NCI-H524 (cell line): ENCODE results near the gene KRTAP5-3.

ENCODE experiments used
- DNase-seq, 2 experiments: peaks; one replicate each; lab custom pipeline; 2025; lab: John Stamatoyannopoulos, UW

The KRTAP5-3 gene

GRCh38 chr11:1643146-1643690 lies 35.0 kb upstream of the KRTAP5-3 start:
- DNase-seq: no peak

- DNase-seq: no peak
These were observed 34.3 kb upstream of the KRTAP5-3 start for GRCh38 chr11:1642288-1643145.

DNA sequence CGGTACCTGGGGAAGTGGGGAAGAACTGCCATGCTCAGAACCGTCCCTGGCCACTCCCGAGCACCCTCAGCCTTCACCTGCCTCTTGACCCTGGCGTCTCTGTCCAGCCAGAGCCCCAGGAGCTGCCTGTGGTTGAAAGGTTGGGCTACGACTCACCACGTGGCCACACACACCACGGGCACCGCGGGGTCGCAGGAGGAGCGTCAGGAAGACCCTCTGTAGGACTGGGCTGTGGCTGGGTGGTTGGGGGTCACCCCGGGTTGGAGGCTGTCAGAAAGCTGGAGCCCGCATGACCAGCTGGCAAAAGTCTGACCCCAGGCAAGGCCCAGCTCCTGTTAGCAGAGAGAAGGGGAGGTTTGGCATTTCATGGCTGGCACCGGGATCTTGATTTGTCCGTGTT lies 32.8 kb upstream of the KRTAP5-3 start:
- no peak for DNase-seq

DNA sequence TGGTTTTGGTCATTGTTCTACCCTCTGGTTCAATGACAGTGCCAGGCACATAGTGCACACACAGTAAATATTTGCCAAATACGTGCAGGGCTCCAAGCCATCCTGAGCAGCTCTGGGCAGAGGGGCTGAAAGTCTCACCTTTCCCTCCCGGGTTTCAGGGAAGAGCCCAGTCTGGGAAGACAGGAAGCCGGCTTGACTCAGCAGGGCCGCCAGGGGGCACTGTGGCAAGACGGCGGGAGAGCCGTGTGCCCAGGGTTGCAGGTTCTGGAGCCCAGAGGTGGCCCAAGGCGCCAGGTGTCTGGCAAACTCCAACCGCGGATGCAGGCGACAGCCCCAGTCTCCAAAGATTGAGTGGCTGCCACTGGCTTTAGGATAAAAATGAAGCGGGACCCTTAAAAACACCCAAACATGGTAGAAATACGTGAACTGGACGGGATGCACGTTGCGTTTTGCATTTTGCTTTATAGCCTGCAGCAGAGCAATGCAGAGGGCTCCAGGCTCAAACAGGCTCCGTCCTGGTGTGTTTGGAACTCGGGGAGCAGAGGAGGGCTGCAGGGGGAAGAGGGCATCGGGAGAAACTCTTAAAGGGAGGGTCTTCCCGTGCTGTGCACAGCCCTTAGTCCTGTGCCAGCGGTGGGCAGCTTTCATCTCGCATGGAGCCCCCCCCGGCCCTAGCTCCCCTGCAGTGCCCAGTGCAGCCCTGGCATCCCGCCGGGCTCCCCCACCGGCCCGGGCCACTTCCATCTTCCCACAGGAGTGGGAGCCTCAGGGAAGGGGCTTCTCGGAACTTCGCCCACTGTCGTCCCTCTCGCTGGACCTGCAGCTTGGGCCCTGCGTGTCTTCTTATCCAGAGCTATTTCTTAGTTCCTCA lies 32.0 kb upstream of the KRTAP5-3 start:
- peak; percentile 11 to 54 for DNase-seq

DNA sequence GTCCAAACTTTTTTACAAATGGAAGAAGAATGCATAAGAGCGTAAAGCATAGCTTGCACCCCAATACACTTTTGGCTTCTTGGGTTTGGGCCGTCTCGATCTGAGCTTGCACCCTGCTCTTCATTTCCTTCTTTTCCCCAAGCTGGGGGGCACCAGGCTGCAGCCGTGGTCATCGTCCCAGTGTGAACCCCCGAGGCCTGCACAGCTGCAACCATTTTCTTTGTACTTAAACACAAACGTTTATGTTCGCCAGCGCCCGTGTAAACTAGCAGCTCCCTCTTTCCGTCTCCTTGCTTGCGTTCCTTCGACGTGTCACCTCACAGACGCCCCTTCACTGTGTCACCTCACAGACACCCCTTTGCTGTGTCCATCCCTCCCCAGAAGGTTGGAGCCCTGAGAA lies 31.4 kb upstream of the KRTAP5-3 start:
- DNase-seq: no peak

DNA sequence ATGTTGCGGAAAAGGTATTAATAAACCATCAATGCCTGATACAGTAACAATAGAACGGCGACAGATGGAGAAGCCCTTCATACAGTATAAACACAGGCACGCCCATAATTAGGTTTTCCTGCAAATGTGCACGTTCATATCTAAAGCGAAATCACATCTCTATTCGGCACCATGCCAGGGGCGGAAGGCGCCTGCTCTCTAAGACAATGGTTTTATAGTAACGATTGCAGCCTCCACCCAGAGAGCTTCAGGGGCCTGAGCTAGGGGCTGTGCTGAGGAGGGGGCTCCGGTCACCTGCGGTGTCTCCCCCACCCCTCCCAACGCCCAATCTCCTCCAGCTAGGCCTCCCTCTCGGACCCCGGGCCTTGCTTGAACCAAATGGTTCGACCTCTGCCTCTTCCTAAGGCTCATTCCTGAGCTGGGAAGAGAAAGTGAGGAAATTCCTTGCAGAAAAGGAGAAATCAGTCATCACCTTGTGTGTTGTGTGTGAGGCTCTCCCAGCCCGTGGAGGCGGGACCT lies 30.9 kb upstream of the KRTAP5-3 start:
- peak; percentile 61 to 94 for DNase-seq

- DNase-seq: no peak
These were observed 30.1 kb upstream of the KRTAP5-3 start for GRCh38 chr11:1638344-1638743.

DNA sequence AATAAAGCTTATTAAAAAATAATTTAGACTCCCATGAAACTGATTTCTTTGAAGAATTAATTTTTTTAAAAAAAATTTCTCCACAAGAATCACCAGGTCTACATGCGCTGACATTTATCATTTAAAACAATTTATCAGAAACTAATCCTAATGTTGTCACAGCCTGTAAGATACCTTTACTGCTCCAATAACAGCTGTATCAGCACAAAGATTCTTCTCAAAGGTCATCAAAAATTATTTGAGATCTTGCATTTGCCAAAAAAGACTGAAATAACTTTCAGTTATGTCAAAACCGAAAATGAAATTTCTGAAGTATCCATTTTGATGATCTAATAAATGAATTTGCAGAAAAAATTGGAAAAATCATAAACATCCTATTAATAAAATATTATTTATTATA lies 29.4 kb upstream of the KRTAP5-3 start:
- DNase-seq: no peak

GRCh38 chr11:1636291-1636950 lies 28.2 kb upstream of the KRTAP5-3 start:
- DNase-seq: no peak

GRCh38 chr11:1633864-1634263 lies 25.6 kb upstream of the KRTAP5-3 start:
- DNase-seq: no peak

DNA sequence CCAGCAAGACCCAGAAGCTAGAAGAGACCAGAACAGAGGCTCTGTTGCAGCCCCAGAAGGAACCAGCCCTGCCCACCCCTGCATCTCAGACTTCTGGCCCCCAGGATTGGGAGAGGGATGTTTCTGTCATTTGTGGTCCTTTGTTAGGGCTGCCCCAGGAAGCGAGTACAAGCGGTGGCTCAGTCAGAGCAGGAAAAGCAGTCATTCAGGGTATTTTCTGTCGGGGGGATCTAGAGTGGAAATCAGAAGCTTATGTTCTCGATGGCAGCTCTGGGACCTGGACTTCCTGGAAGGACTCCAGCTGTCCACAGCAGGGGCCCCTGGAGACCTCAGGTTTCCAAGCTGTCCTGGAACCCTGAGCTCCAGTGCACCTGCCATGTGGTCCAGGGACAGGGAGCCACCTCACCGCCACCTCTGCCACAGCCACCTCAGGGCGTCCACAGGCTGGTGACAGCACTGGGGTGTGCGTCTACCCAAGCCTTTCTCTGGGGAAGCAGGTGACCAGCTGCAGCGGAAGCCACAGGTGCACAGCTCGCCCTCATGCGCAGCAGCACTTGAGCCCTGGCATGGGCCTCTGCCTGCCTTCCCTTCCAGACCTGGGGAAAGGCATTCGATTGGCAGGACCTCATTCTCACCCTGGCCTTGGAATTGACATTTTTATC lies 23.9 kb upstream of the KRTAP5-3 start:
- no peak for DNase-seq

DNA sequence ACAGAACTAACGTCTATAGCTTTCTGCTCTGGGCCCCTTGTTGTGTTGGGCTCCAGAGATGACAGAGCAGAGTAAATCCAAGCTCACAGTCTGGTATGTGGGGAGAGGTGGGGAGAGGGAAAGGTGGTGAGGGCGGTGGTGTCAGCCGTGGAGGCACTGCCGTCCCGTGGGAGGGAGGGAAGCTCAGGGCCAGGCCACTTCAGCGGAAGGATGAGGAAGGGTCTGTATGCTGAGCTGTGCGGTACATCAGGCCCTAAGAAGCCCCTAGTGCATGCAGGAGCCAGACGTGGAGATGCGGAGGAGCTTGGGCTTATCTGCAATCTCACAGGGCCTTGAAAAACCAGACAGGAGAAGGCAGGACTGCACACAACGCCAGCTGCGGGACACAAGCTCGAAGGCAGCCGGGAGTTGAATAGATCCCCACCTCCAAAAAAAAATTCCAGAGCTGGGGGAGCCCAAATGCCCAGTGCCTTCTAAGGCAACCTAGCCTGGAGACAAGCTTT lies 22.9 kb upstream of the KRTAP5-3 start:
- no peak for DNase-seq

- DNase-seq: peak in 1 of 2 experiments; percentile 17
These were observed 22.0 kb upstream of the KRTAP5-3 start for GRCh38 chr11:1630271-1630670.

DNA sequence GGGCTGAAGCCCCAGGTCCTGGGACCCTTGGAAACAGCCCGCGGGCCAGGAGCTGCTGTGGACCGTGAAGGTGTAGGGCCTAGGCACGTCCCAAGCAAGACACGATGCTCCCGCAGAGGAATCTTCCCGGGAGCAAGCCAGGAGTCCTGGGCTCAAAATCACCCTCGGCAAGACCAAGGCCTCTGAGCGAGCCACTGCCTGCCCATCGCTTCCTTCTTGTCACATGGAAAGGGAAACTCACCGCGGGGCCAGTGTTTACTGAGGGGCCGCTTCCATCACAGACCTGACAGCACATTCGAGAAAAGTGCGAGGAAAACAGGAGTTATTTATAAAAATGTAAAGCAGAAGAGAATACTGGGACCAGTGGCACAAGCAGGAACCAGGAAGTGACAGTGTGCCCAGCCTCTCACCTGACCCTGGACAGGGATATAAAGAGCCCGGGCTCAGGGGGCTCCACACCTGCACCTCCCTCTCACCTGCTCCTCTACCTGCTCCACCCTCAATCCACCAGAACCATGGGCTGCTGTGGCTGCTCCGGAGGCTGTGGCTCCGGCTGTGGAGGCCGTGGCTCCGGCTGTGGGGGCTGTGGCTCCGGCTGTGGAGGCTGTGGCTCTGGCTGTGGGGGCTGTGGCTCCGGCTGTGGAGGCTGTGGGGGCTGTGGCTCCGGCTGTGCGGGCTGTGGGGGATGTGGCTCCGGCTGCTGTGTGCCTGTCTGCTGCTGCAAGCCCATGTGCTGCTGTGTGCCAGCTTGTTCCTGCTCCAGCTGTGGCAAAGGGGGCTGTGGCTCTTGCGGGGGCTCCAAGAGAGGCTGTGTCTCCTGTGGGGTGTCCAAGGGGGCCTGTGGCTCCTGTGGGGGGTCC lies 21.3 kb upstream of the KRTAP5-3 start, which contains the start of gene KRTAP5-5:
KRTAP5-5 (plus strand) TSS at position 450 of the 860 bp plus-strand sequence; CDS start at position 516, 66 bp downstream.
- no peak for DNase-seq

DNA sequence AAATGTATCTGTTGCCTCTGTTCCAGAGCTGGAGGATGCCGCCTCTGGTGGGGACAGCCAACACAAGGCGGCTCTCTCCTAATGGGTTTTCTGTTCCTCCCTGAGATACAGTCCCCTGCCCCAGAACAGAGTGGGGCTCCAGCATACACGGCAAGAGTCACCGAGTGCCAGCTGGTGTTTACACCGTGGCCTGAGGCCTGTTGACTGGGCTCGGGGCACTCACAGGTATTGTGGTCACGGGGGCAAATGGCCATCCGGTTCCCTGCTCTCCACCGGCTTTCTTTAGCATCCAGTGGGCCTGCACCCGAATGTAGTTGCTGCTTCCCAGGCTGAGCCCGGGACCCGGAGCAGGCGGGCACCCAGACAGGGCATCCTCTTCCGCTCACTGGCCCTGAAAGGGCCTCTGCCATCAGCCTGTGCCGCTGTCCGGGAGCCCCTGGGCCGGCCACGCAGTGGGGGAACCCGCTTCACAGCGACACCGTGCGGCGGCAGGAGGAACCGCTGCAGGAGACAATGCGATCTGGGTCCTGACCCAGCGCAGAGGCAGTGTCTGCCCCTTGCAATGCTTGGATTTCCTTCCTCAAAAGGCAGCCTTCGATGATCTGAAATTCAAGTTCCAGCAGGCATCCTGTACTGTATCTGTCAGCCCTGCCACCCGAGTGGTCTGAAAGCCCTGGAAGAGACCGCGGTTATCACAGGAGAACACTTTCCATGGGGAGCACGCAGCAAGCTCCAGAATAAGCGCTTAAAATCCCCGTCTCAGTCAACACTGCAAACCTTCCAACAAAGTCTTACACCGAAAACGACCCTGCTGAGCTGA lies 20.5 kb upstream of the KRTAP5-3 start:
- peak in 1 of 2 experiments; percentile 43 for DNase-seq

GRCh38 chr11:1625541-1625940 lies 17.3 kb upstream of the KRTAP5-3 start:
- DNase-seq: no peak

- DNase-seq: no peak
These were observed 16.4 kb upstream of the KRTAP5-3 start for GRCh38 chr11:1624621-1625020.

GRCh38 chr11:1623716-1624115 lies 15.5 kb upstream of the KRTAP5-3 start:
- DNase-seq: no peak

- no peak for DNase-seq
These were observed 13.8 kb upstream of the KRTAP5-3 start, which contains the start of gene KRTAP5-4 for GRCh38 chr11:1622086-1622485. TSS of gene KRTAP5-4 (minus strand) at chr11:1622138. CDS start at chr11:1622093, 45 bp downstream.
